DOHH2 (cell line): ENCODE measurements around the gene SPOCK3.
"Not testable (repeated sequence)": the region's sequence is repeated elsewhere in the genome, so short reads cannot be mapped to it uniquely, and the experiment has no call there.

Source experiments
- H3F3A ChIP-seq: fragments of 200-600 bp; sonication (generic), shearing (Covaris generic); 2 replicates; pipeline ENCODE4 v1.6.0; 2016; ENCODE audit warnings: antibody characterized with exemption, mild to moderate bottlenecking; ENCODE audit not compliant: control insufficient read depth, insufficient read depth
- H3K27ac ChIP-seq: fragments of 200-600 bp; sonication (generic); 2 replicates; pipeline ENCODE4 v1.5.1; 2014; ENCODE audit warnings: low read depth, mild to moderate bottlenecking, low read length, moderate library complexity
- H3K27me3 ChIP-seq: fragments of 200-600 bp; sonication (generic); 2 replicates; pipeline ENCODE4 v1.6.1; 2014; ENCODE audit warnings: mild to moderate bottlenecking, low read length, mixed read lengths; ENCODE audit not compliant: control insufficient read depth
- H3K36me3 ChIP-seq: fragments of 200-600 bp; sonication (generic); 2 replicates; pipeline ENCODE4 v1.6.1; 2014; ENCODE audit warnings: mild to moderate bottlenecking, low read length, moderate library complexity, mixed read lengths; ENCODE audit not compliant: control insufficient read depth
- H3K4me1 ChIP-seq: fragments of 200-600 bp; sonication (generic); 2 replicates; pipeline ENCODE4 v1.6.1; 2014; ENCODE audit warnings: mild to moderate bottlenecking, low read length, mixed read lengths; ENCODE audit not compliant: control insufficient read depth
- H3K4me2 ChIP-seq: fragments of 200-600 bp; sonication (generic); 2 replicates; pipeline ENCODE4 v1.6.0; 2014; ENCODE audit warnings: mild to moderate bottlenecking, low read length, moderate library complexity
- H3K4me3 ChIP-seq: fragments of 200-600 bp; sonication (generic); 2 replicates; pipeline ENCODE4 v1.5.1; 2014; ENCODE audit warnings: mild to moderate bottlenecking, low read length, mixed read lengths
- H3K79me2 ChIP-seq: fragments of 200-600 bp; sonication (generic); 2 replicates; pipeline ENCODE4 v1.6.1; 2014; ENCODE audit warnings: mild to moderate bottlenecking, low read length, mixed read lengths; ENCODE audit not compliant: control insufficient read depth
- H3K9me2 ChIP-seq: fragments of 200-600 bp; sonication (generic); replicated peaks from 2 replicates; pipeline ENCODE4 v1.6.1; 2014; ENCODE audit warnings: mild to moderate bottlenecking, low read length, mixed read lengths; ENCODE audit not compliant: control insufficient read depth
- H3K9me3 ChIP-seq: fragments of 200-600 bp; sonication (generic); 2 replicates; pipeline ENCODE4 v1.6.1; 2014; ENCODE audit warnings: antibody characterized with exemption, low read length, mixed read lengths; ENCODE audit not compliant: control insufficient read depth, insufficient read depth
- H4K20me1 ChIP-seq: fragments of 200-600 bp; sonication (generic); 2 replicates; pipeline ENCODE4 v1.6.0; 2014; ENCODE audit warnings: low read depth, mild to moderate bottlenecking, antibody characterized with exemption, low read length, moderate library complexity; ENCODE audit not compliant: control insufficient read depth, insufficient read depth
- CTCF ChIP-seq: fragments of 200-600 bp; sonication (generic); IDR thresholded peaks from one replicate; pipeline ENCODE4 v1.5.1; 2014; ENCODE audit warnings: antibody characterized with exemption, mild to moderate bottlenecking, low read depth, low read length; ENCODE audit not compliant: poor library complexity, severe bottlenecking
- EZH2phosphoT487 ChIP-seq: fragments of 200-600 bp; sonication (generic); IDR thresholded peaks from 2 replicates; pipeline ENCODE4 v1.6.1; 2017; ENCODE audit warnings: borderline replicate concordance, mild to moderate bottlenecking, antibody characterized with exemption, low read length, moderate library complexity, mixed read lengths

SPOCK3 gene

GRCh38 chr4:166972071-166972470 lies 262.2 kb downstream of the SPOCK3 start:
- Histone ChIP-seq H3K36me3 (no peaks in the 10 kb centered on the region), H3K4me1 (no peaks in the 10 kb centered on the region), H4K20me1 (no peaks in the 10 kb centered on the region), H3K9me3 (peaks cover 7% of the 10 kb centered on the region; the same call in 1 of the 2 replicates), H3K79me2 (no peaks in the 10 kb centered on the region), H3K9me2 (no peaks in the 10 kb centered on the region), H3F3A (no peaks in the 10 kb centered on the region), H3K4me2 (no peak overlapping the region), H3K27ac (no peak overlapping the region), H3K27me3 (no peaks in the 10 kb centered on the region), H3K4me3 (no peak overlapping the region)
- TF ChIP-seq CTCF (no peak), EZH2phosphoT487 (no peak)

- H3K4me1 ChIP-seq, H3K9me2 ChIP-seq, H3K4me2 ChIP-seq, H4K20me1 ChIP-seq, H3F3A ChIP-seq, H3K36me3 ChIP-seq, H3K27me3 ChIP-seq, H3K4me3 ChIP-seq, H3K27ac ChIP-seq, H3K9me3 ChIP-seq, H3K79me2 ChIP-seq: not testable (repeated sequence)
These were observed 266.1 kb downstream of the SPOCK3 start for GRCh38 chr4:166968219-166968618.

- Histone ChIP-seq H3F3A (no peaks in the 10 kb centered on the region), H3K36me3 (no peaks in the 10 kb centered on the region), H3K79me2 (no peaks in the 10 kb centered on the region), H4K20me1 (no peaks in the 10 kb centered on the region), H3K9me2 (no peaks in the 10 kb centered on the region), H3K4me1 (no peaks in the 10 kb centered on the region), H3K4me3 (no peak overlapping the region), H3K27ac (no peak overlapping the region), H3K4me2 (no peak overlapping the region), H3K27me3 (no peaks in the 10 kb centered on the region), H3K9me3 (peaks cover 7% of the 10 kb centered on the region; the same call in 1 of the 2 replicates)
- TF ChIP-seq EZH2phosphoT487 (no peak), CTCF (no peak)
These were observed 268.7 kb downstream of the SPOCK3 start for GRCh38 chr4:166965562-166965961.

GRCh38 chr4:166957451-166957850 lies 276.8 kb downstream of the SPOCK3 start:
- Histone ChIP-seq H3K27me3 (no peaks in the 10 kb centered on the region), H3K79me2 (no peaks in the 10 kb centered on the region), H4K20me1 (no peaks in the 10 kb centered on the region), H3K4me2 (no peak overlapping the region), H3K27ac (no peak overlapping the region), H3K36me3 (no peaks in the 10 kb centered on the region), H3K4me1 (no peaks in the 10 kb centered on the region), H3K9me2 (no peaks in the 10 kb centered on the region), H3K4me3 (no peak overlapping the region), H3K9me3 (no peaks in the 10 kb centered on the region; the same call in 1 of the 2 replicates), H3F3A (no peaks in the 10 kb centered on the region)
- TF ChIP-seq CTCF: no peak
- no peak for TF ChIP-seq EZH2phosphoT487
